HG03139 (cell line): Measurements from ENCODE around the gene ARPC5L.
"Not testable (repeated sequence)": the region's sequence is repeated elsewhere in the genome, so short reads cannot be mapped to it uniquely, and the experiment has no call there.

Experiments used
- ATAC-seq: cut with Tn5 transposase; IDR thresholded peaks from one replicate; pipeline ENCODE4 v1.9.1; 2021; ENCODE audit not compliant: unreplicated experiment

Gene ARPC5L

DNA sequence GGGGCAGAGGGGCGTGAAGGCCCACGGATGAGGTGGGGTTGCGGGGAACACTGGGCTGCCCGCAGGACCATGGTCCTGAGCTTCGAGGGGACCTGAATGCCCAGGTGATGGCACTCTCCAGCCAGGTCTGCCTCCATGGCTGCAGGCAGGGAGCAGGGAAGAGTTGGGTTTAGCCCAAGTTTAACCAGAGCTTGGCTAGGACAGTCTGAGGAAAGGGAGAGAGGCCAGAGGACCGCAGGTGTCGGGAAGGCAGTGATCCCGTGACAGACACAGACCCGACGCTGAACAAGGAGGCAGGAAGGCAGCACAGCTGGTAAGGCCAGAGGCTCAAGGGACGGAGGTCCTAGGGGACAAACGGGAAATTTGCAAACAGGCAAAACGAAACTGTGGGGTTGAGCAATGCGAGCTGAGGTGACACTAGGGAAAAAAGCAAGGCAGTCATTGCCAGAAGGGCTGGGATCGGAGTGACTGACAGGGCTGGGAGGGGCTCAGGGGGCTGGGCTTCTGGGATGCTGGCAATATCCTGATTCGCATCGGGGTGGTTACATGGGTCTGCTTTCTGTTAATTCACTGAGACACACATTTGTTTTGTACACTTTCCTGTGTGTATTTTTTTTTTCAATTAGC is 25.0 kb downstream of the ARPC5L start:
- ATAC-seq, result no peak

- no peak for ATAC-seq
Measured at GRCh38 chr9:124887832-124888231, 25.9 kb downstream of the ARPC5L start.

DNA sequence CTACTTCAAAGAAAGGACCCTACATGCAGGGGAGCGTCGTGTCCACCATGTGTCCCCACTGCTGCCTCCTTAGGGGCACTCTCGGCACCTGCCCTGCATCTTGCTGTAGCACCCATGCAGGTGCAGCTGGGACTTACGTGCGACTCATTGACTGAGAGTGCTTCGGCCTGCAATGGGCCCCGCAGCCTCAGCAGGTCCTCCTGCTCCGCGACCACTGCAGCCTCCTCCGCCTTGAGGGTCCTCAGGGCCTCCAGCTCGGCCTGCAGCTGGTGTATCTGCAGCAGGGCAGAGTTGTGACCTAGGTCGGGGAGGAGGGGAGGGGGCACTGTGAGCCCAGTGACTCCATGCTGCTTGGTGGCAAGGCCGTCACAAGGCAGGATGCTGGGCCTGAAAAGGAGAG is 27.1 kb downstream of the ARPC5L start:
- no peak for ATAC-seq

- ATAC-seq, result no peak
Measured at GRCh38 chr9:124890179-124890578, 28.2 kb downstream of the ARPC5L start.

- ATAC-seq, result no peak
Measured at GRCh38 chr9:124894035-124894740, 32.3 kb downstream of the ARPC5L start.

- ATAC-seq, result no peak
Measured at GRCh38 chr9:124894741-124895170, 32.8 kb downstream of the ARPC5L start.

DNA sequence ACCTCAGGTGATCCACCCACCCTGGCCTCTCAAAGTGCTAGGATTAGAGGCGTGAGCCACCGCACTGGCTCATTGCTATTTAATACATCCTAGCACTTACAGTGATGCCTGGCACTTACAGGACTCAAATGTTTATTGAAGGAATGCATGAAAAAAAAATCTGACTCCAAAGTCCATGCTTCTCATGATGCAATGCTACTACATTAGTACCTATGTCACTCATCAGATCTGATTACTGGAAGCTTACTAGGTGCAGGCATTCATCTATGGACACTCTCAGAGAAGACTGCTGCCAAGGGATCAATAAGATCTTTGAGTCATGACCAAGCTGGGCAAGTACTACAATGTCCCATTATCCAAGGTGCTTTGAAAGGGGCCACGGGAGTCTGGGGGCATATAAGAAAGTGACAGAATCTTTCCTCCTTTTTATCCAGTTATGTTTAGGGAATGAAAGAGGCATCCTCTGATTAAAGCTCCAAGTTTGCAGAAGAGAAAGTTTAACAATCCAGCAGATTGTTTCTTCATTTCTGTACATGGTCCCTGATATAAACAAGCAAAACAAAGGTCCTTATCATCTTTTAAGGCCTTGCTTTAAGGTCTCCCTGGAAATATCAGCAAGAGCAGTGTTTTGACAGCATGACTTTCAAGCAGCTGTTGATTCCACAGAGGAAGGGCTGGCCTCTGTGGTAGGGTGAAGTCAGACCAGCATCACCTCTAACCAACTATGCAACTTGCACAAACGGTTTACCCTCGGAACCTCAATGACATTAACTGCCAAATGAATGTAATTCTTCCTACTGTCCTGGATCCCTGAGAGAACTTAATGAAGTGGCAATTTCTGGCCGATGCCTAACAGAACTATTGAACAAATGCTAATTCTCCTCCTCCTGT is 35.9 kb downstream of the ARPC5L start:
- no peak for ATAC-seq

- no peak for ATAC-seq
Measured at GRCh38 chr9:124899845-124900244, 37.9 kb downstream of the ARPC5L start.

DNA sequence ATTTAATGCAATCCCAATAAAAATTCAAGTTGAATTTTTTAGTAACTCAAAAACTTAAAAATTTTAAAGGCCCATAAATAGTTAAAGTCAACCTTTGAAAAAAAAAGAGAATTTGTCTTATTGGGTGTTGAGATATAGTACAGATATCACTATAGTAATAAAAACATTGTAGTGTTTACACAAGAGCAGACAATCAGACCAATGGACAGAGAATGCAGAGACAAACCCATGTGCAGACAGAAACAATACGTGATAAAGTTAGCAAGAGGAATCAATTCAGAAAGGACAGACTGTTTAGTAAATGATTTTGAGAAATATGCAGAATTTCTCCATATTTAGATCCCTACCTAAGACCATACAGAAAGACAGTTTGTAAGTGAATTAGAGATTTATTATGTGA is 45.0 kb downstream of the ARPC5L start:
- ATAC-seq, result no peak

- no peak for ATAC-seq
Measured at GRCh38 chr9:124908098-124908497, 46.2 kb downstream of the ARPC5L start.

DNA sequence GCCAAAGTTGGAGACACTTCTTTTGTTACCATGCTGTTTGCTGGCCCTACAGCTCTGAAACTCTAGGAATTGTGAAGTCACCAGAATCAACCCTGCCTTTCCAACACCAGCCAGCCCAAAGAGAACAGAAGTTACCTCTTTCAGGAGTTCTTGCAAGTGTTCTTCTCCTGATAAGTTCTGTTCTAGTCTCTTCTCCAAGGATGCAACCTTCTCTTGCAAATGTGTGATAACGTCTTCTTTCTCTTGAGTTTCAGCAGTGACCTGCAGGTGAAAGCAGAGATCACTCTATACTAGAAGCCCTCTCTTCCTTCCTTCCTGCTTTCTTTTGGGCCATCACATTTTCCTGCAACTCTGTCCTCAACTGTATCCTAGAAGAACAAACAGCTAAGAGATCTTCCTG is 49.8 kb downstream of the ARPC5L start:
- no peak for ATAC-seq

- ATAC-seq, result no peak
Measured at GRCh38 chr9:124913378-124913777, 51.4 kb downstream of the ARPC5L start.

GRCh38 chr9:124914753-124915405 is 52.9 kb downstream of the ARPC5L start:
- ATAC-seq, result no peak

- ATAC-seq, result not testable (repeated sequence)
Measured at GRCh38 chr9:124920394-124920793, 58.5 kb downstream of the ARPC5L start.
